GM19452 (cell line): ENCODE measurements around the gene ZNRD2.
"Not testable (repeated sequence)": the region's sequence is repeated elsewhere in the genome, so short reads cannot be mapped to it uniquely, and the experiment has no call there.

Experiments
- ATAC-seq: cut with Tn5 transposase; IDR thresholded peaks from one replicate; pipeline ENCODE4 v1.9.1; 2021; ENCODE audit not compliant: unreplicated experiment

The ZNRD2 gene

DNA sequence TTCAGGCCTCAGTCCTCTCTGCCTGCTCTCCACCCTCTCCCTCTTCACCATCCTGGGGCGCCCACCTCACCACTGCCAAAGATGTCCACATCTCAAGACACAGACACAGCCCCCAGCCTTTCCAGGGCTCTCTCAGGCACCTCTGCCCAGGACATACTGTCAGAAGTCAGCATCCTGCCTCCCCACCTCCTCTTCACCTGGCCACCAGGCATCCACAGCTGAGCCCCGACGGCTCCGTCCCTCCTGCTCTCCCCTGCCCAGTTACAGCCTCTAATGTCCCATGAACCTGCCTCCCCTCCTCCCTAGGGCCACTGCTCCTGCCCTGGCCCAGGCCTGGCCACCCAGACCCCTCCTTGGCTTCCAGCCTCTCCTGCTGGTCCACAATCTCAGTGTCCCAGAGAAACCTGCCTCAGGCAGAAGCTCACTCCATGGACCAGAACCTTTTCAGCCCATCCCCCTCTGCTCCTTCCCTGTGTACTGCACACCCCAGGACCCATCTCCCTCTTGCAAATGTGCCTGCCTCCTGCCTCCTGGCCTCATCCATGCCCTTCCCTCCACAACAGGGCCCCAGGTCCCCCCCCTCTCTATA, 15.3 kb upstream of the ZNRD2 start:
- no peak for ATAC-seq

DNA sequence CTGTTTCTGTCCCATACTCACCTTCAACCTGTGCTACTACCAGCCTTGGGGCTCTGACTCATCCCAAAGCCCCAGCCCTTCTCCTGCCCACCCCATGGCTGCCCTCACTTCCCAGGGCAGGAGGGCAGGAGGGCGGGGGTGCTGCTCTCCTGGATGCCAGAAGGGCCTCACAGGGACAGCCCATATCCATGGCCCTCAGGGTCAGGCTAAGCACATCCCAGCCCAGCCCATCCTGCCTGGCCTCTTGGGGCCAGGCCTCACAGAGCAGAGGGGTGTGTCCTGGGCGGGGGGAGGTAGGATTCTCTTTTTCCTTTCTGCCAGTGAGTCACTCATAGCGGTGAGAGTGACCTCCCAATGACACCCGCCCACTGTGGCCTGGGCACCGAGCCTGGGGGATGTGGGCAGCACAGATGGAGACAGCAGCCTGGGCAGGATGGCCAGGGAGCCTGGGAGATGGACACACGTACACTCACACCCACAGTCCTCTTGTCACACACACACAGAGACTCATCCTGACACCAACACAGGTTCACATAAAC, 14.5 kb upstream of the ZNRD2 start:
- no peak for ATAC-seq

DNA sequence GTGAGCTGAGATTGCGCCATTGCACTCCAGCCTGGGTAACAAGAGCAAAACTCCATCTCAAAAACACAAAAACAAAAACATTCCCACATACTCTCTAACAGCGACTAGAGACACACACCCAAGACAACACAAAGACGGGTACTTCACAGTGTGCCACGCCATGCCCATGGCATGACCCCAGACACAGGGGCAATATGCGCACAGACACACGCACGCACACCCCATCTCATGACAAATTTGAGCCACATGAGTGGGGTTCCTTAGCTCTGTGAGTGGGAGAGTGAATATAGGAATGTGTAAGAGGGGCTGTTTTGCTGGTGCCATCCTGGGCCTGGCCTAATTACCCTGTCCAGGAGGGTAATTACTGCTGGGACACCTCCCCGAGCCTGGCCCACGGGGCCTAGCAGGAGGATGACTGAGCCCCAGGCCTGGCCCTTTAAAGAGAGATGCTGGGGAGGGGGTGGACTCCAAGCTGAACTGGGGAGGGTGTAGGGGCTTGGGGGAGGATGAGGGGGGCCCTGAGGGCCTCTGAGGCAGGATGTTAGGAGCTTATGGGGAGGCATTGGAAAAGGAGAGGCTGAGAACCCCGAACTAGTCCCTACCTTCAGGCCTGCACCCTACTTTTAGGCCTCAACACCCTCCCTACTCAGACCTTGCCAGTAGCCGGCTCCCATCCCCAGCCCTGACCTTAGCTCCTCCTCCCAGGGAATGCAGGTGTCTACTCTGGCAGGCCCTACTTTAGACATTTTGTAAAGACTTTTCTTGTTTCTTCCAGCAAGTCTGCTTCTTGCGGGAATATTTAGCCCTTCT, 13.6 kb upstream of the ZNRD2 start:
- no peak for ATAC-seq

DNA sequence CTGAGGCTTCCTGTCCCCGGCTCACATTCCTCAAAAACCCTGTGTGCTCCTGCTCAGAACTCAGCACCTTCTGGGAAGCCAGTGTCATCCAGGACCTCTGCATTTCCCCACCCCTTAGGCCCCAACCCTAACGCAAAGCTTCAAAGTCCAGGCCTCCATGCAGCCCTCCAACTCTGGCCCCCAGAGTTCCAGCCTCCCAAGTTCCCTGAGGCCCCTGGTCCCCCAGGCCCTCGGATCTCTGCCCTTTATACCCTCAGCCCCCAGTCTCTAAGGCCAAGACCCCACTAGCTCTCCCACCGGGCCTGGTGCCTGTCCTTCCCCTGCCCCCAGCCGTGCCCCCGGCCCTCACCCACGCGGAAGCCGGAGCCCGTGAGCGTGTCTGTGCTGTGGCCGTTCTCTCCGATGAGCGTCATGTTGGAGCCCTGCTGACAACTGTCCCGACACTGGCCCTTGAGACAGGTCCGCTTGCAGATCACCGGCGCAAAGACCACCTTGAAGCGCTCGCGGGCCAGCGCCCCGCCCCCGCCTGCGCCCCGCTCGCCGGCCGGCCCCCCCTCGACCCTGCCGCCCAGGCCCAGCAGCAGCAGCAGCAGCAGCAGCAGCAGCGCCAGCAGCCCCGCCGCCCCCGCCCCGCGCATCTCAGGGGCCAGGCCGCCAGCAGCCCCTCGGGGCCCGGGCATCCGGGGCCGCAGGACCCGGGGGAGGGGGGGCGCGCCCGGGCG, 12.8 kb upstream of the ZNRD2 start:
- no peak for ATAC-seq

DNA sequence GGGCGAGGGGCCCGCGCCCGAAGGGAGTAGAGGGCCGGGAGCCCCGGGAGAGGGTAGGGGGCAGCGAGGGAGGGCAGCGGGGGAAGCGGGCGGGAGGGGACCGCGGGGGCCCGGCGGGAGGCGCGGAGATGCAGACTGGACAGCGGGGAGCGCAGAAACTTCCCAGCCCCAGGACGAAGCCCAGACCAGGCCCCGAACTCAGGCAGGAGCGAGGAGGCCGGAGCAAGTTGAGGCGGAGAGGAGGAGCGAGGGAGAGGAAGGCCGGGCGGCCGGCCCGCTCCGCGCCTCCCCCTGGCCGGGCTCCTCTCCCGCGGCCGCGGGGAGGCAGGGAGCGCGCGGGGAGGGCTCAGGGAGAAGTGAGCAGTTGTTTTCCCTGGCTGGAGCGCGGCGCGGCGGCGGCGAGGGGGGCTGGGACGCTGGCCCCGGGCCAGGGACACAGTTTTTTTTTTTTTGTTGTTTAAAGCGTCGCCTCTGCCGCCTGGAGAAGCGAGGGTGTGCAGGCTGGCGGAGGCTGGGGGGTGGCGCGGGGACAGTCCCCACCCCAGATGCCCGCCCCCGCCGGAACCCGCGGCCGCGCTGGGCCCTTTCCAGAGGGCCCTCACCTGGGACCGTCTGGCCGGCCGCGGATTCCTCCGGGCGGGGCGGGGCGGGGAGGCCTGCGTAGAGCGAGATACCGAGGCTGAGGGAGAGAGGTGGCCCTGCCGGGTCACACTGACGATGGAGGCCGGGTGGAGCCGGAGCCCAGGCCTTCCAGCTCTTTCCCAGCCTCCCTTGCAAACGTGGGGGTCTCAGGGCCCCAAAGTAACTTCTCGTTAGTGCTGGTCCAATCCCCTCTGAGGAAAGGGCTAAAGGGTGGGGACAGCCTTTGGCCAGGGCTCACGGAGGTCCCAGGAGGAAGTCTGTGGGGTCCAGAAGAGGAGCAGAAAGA, 12.0 kb upstream of the ZNRD2 start, which contains the start of gene LTBP3:
Gene LTBP3, minus strand, starts transcription at position 358 of the 928 bp plus-strand sequence. CDS start 400 bp downstream, outside the sequence.
- no peak for ATAC-seq

DNA sequence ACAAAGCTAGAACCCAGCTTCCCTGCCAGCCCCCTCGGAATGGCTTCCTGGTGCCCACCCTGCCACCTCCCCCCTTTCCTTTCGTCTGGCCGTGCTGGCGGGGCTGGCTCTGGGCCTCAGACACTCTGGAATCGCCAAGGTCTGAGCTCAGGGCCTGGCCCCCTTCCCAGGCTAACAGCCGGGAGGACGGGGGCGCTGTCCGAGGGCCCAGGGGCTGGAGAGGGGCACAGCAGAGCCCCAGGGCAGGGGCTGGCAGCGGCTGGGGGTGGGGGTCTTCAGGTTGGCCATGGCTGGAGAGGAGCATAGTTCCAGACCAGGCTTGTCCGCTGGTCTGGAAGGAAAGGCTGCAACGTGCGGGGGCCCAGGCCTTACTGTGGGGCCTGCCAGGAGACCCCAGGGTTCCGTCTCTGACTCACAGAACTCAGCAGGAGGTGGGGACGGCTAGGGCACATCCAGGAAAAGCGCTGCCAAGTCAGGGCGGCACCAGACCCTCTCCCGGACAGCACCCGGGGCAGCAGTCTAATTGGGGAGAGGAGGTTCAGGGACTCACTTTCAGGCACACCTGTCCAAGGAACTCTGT, 11.3 kb upstream of the ZNRD2 start:
- ATAC-seq: no peak

DNA sequence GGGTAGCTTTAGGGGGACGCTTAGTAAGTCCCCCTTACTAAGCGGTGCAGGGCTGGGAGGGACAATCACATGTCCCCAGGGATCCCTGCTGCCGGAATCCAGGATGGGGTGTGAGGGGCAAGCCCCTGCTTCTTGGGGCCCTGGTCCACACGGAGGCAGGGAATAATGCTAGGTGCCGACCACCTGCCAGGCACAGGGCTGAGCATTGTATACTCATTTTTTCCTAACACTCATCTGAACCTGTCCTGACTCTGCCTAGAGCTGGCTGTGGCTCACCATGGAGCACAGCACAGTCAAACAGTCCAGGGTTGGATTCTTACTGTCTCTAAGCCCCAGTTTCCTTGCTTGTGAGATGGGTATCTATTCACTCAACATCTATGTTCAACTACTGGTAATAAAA, 10.7 kb upstream of the ZNRD2 start:
- ATAC-seq: no peak

DNA sequence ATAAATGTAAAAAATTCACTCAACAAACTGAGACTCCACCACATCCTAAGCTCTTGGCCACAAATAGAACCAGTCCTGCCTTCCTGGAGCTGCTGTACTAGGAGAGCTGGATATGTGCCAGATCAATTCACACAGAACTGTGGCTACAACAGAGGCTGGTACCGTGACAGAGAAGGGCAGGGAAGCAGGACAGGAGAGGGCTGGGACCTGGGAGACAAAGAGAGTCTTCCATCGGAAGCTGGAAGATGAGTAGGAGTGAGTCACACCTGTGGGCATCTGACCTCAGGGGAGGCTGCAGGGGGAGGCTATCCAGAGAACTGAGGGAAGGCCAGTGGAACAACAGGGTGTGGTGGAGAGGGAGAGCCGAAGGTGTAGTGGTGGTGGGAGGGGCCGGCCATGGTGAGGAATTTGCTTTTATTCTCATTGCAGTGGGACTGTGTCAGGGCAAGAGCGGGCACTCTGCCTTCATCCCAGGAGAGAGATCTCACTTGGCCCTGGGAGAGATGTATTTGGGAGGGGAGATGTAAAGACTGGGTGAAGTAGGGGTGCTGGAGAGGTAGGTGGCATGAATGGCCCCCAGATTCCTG, 10.2 kb upstream of the ZNRD2 start:
- ATAC-seq: no peak

DNA sequence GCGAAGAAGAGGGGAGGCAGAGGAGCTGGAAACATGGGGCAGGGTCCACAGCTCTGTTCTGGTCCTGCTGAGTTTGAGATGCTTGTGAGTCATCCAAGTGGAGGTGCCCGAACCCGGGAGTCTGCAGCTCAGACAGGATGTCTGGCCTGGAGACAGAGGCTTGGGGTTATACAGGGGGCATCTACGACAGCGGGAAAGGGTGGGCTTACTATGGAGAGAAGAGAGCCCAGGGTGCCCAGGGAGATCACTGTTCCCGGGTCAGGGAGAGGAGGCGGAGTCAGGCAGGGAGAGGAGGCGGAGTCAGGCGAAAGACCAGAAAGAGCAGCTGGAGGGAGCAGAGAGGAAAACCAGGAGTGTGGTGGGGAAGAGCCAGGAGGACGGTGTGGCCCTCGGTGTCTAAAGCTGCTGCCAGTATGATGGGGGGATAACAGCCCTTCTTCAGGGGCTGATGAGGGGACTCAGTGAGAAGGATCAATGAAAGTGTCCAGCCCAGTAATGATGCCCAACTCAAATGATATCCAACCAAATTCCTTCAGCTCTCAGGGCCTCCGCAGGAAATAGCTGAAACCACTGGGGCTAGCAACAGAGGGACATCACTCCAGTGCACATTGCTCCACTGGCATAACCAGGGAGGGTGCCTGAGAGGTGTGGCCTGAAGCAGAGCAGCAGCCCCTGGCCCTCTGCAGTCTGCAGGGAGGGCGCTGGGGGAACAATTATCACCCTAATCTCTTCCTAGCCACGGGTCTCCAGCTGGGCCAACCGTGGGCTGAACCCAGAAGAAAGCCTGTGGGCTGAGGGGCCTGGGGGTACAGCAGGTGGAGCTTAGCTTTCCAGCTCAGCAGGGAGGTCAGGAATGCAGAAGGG, 9.5 kb upstream of the ZNRD2 start:
- ATAC-seq: no peak

DNA sequence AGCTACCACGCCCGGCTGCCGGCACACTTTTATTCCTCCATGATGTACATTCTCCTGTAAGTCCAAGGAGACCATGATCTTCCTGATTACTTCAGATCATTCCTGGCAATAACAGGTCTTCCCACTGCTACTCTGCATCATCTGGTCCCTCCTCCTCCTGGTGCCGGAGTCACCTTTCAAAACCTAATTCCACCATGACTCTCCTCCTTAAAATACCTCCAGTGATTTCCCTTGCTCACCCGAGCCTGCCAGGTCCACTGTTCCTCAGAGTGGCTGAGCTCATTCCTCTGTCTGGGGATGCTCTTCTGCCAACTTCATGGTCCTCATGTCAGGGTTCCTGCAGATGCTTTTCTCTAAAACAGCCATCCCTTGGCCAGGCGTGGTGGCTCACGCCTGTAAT, 8.3 kb upstream of the ZNRD2 start:
- no peak for ATAC-seq

DNA sequence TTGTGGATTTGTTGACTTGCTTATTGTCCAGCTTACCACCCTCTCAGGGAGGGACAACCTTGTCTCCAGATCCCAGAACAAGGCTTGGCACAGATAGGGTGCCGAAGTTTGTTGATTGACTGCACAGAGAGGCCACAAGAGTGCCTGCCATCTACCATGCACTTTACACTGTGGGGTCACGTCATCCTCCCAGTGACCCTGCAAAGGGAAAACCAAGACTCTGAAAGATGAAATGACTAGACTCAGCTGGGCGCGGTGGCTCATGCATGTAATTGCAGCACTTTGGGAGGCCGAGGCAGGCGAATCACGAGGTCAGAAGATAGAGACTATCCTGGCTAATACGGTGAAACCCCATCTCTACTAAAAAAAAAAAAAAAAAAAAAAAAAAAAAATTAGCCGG, 7.5 kb upstream of the ZNRD2 start:
- no peak for ATAC-seq

DNA sequence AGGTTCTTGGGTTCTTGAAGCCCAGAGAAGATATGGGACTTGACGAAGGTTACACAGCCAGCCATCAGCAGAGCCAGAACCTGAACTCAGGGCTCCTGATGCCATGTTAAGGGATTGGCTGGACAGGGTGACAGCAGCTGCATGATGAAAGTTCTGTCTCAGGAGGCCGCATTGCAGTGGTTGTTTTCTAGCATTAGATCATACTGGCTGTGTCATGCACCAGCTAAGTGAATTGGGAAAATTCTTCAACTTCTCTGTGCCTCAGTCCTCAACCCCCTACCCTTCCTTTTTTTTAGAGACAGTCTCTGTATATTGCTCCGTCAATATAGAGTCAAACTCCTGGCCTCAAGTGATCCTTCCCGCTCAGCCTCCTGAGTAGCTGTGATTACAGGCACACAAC, 6.7 kb upstream of the ZNRD2 start:
- no peak for ATAC-seq

DNA sequence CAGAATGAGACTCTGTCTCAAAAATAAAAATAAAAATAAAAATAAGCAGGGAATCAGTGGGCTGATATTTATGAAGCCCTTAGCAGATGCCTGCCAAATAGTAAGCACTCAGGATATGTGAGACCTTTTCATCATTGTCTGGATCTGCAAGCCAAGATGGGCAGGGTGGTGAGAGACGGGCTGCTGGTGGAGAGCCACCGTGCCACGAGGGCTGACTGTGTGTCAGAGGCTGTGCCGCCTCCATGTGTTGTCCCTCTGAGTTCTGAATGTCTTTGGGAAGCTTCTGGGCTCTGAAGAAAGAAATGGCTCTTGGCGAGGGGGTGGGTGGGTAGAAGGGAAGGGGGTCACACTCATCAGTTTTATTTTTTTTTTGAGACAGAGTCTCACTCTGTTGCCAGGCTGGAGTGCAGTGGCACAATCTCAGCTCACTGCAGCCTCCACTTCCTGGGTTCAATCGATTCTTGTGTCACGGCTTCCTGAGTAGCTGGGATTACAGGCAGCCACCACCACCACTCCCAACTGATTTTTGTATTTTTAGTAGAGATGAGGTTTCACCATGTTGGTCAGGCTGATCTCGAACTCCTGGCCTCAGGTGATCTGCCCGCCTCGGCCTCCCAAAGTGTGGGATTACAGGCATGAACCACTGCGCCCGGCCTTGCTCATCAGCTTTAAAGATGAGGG, 5.3 kb upstream of the ZNRD2 start:
- not testable (repeated sequence) for ATAC-seq

DNA sequence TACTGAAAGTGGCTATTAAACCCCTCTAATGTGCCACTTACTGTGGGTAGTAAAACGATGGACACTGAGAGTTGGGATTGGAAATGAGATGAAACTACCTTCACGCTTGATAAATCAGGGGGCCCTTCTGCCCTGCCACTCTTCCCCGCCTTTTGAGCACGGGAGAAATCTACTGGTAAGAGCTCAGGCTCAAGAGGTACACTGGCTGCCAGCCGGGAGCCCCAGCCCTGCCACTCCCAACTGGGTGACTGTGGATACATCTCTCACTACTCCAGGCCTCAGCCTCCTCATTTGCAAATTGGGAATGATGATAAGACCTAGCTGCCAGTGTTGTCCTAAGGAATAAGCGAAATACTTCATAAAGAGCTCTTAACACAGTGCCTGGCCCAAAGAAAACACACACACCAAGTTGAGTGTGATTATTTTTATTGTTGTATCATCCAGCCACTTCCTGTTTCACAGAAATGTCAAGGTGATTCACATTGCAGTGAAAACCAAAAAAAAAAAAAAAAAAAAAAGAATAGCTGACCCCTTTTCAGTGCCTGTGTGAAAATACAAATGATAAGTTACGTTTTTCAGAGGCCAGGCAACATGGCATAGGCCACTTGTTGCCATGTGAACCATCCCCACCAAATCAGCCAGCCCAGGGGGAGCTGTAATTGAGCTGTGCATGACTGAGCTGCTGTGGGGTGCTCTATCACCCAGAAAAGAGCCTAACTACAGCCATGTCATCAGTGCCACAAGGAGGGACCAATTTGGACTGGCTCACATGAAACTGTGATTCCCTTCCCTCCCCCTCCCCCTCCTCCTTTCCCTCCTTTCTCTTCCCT, 4.4 kb upstream of the ZNRD2 start:
- no peak for ATAC-seq

DNA sequence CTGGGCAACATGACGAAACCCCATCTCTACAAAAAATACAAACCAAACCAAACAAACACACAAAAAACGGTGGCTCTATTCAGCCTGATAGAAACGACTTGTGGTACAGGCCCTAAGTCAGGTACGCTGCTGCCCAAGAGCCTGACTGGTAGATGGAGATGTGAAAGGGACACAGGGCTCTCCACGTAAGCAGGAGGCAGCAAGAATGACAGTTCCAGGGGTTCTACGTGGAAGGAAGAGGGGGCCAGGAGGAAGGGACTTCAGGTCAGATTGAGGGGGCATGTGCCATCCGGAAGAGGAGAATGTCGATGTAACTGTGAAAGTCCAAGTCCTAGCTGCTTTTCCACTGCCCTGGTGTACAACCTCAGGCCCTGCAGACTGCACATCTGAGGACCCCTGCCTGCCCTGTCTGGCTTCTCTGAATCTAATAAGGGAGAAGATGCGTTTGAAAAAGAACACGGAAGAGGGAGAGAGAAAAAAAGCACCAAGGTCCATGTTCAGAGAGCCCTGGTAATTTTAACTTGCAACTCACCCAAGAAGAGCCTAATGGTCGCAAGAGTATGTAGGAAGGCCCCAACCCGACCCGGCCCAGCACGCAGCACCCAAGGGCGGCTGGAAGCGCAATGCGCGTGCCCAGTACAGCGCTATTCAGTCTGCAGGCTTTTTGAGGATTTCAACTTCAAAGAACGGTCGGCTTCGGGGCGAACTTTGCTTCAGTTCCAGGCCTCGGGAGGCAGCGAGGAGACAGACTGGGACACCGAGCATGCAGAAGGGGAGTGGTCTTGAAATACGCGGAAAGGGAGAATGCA, 909 bp upstream of the ZNRD2 start:
- ATAC-seq: no peak

DNA sequence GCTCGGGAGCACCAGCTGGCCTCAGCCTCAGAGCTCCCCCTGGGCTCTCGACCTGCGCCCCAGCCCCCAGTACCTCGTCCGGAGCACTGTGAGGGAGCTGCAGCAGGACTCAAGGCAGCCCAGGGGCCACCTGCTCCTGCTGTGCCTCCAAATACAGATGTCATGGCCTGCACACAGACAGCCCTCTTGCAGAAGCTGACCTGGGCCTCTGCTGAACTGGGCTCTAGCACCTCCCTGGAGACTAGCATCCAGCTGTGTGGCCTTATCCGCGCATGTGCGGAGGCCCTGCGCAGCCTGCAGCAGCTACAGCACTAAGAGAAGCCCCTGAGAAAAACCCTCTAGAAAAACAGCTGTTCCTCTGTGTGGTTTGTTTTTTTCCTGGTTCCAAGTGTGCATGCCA, 1.1 kb downstream of the ZNRD2 start:
- no peak for ATAC-seq

DNA sequence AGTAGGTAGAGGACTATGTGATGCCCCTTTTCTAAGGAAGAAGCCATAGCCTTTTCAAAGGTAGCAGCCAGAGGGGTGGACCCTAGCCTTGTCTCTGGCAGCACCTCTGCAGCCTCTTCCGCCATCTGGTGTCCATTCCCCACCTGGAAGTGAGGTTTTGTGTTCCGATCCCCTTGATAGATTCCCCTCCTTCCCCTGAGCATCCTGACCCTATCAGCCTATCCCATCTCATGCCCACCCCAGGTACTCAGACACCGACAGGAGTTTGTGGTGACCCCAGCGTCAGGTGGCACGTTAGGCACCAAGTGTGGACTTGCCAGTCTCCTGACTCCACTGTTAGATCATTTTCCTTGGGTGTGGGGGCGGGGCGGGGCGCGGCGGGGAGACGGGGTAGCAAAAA, 1.7 kb downstream of the ZNRD2 start:
- no peak for ATAC-seq
